HCT116 (cell line): ENCODE measurements around the gene NDUFS1. TPM values are rescaled to one million over a fixed set of nuclear protein-coding genes. Genes with fewer than 3 reads are reported as not detected.

Source experiments
- ATAC-seq: fragments of 200-7000 bp; cut with Tn5 transposase; 2 replicates; pipeline ENCODE4 v1.9.1; 2020; ENCODE audit warnings: mild to moderate bottlenecking, moderate library complexity
- BruUV-seq: library from RNA; stranded (reverse); fragments of 400-500 nt; replicated peaks from 2 replicates; lab custom pipeline; 2021; lab: Mats Ljungman, UMichigan
- CTCF ChIA-PET: fragments of 300-600 bp; sonication (Branson Sonifier 250); formaldehyde crosslinking; loops from one replicate; lab custom pipeline; 2021; ENCODE audit warnings: antibody characterized with exemption; lab: Charles Lee
- POLR2A ChIA-PET: fragments of 300-600, 350-600 bp; sonication (Branson Sonifier 250); formaldehyde crosslinking; loops from one replicate; lab custom pipeline; 2021; ENCODE audit warnings: antibody characterized with exemption; lab: Charles Lee
- RAD21 ChIA-PET, 2 experiments: fragments of 300-600 bp; sonication (Branson Sonifier 250); formaldehyde crosslinking; loops; one replicate each; lab custom pipeline; 2023; ENCODE audit warnings: low total read pairs in 2 of 2; ENCODE audit not compliant: uncharacterized antibody in 2 of 2, unreplicated experiment in 2 of 2, low non-redundant PET in 1 of 2; lab: Charles Lee
- DNase-seq: peaks from one replicate; pipeline ENCODE4 v3.0.0-alpha.2; 2010; ENCODE audit warnings: low read depth, low spot score
- H2AFZ ChIP-seq: fragments of 200-600 bp; shearing (Covaris generic), sonication (generic); 2 replicates; pipeline ENCODE4 v1.6.1; 2017; ENCODE audit warnings: low read depth, mixed run types, mixed read lengths, antibody characterized with exemption, low read length; ENCODE audit not compliant: poor library complexity, severe bottlenecking
- H3K27ac ChIP-seq: 2 replicates; pipeline ENCODE4 v1.5.1; 2012; ENCODE audit warnings: low read depth, low read length
- H3K27me3 ChIP-seq: fragments of 200-600 bp; sonication (generic); 2 replicates; pipeline ENCODE4 v1.6.1; 2016; ENCODE audit warnings: mixed run types, low read length, mixed read lengths; ENCODE audit not compliant: insufficient read depth
- H3K36me3 ChIP-seq, 2 experiments: fragments of 200-500 bp in 1 of 2; fragments of 200-600 bp in 1 of 2; sonication (Bioruptor generic) in 1 of 2; sonication (generic) in 1 of 2; 2 replicates each; pipeline versions ENCODE4 v1.5.1 to v1.6.1; 2014 to 2016; ENCODE audit warnings: low read length in 2 of 2, inconsistent platforms in 1 of 2, mixed read lengths in 1 of 2, mixed run types in 1 of 2; ENCODE audit not compliant: insufficient read depth in 2 of 2, control insufficient read depth in 1 of 2
- H3K4me1 ChIP-seq, 2 experiments: fragments of 200-600 bp in 1 of 2; sonication (generic) in 1 of 2; 2 replicates each; pipeline versions ENCODE4 v1.5.1 to v1.6.1; 2012 to 2017; ENCODE audit warnings: low read length in 2 of 2, inconsistent platforms in 1 of 2, mild to moderate bottlenecking in 1 of 2, mixed read lengths in 1 of 2, mixed run types in 1 of 2, moderate library complexity in 1 of 2; ENCODE audit not compliant: insufficient read depth in 2 of 2, control insufficient read depth in 1 of 2
- H3K4me2 ChIP-seq: fragments of 200-600 bp; sonication (generic); 2 replicates; pipeline ENCODE4 v1.6.1; 2017; ENCODE audit warnings: mixed run types, low read length, mixed read lengths
- H3K4me3 ChIP-seq, 2 experiments: fragments of 200-600 bp in 1 of 2; sonication (generic) in 1 of 2; replicated peaks in 1 of 2; 2 replicates each; pipeline ENCODE4 v1.5.1; 2011 to 2016; ENCODE audit warnings: low read length in 2 of 2, control low read depth in 1 of 2, low read depth in 1 of 2, mild to moderate bottlenecking in 1 of 2, mixed read lengths in 1 of 2, mixed run types in 1 of 2
- H3K79me2 ChIP-seq: fragments of 200-600 bp; sonication (generic); 2 replicates; pipeline ENCODE4 v1.6.1; 2017; ENCODE audit warnings: mild to moderate bottlenecking, mixed run types, low read length, moderate library complexity, mixed read lengths; ENCODE audit not compliant: insufficient read depth
- H3K9ac ChIP-seq: fragments of 200-600 bp; sonication (generic); 2 replicates; pipeline ENCODE4 v1.6.1; 2016; ENCODE audit warnings: low read length, mixed read lengths
- H3K9me2 ChIP-seq: fragments of 200-600 bp; sonication (generic), shearing (Covaris generic); 2 replicates; pipeline ENCODE4 v1.6.1; 2017; ENCODE audit warnings: mixed run types, mild to moderate bottlenecking, moderate library complexity; ENCODE audit not compliant: insufficient read depth
- H3K9me3 ChIP-seq, 2 experiments: fragments of 200-500 bp in 1 of 2; fragments of 200-600 bp in 1 of 2; sonication (Bioruptor generic) in 1 of 2; sonication (generic) in 1 of 2; 2 replicates each; pipeline ENCODE4 v1.6.1; 2014 to 2017; ENCODE audit warnings: low read length in 2 of 2, mixed read lengths in 2 of 2, inconsistent platforms in 1 of 2, low read depth in 1 of 2, mild to moderate bottlenecking in 1 of 2, mixed run types in 1 of 2, moderate library complexity in 1 of 2; ENCODE audit not compliant: control insufficient read depth in 1 of 2, insufficient read depth in 1 of 2
- H4K20me1 ChIP-seq: fragments of 200-600 bp; sonication (generic), shearing (Covaris generic); 2 replicates; pipeline ENCODE4 v1.6.1; 2017; ENCODE audit warnings: mixed run types, mild to moderate bottlenecking, moderate library complexity; ENCODE audit not compliant: insufficient read depth
- CBX3 ChIP-seq: IDR thresholded peaks from 2 replicates; pipeline ENCODE4 v1.6.1; 2012; ENCODE audit warnings: low read depth
- EGR1 ChIP-seq: IDR thresholded peaks from 2 replicates; pipeline ENCODE4 v1.6.1; 2012; ENCODE audit warnings: low read depth
- ELF1 ChIP-seq: IDR thresholded peaks from 2 replicates; pipeline ENCODE4 v1.6.1; 2012; ENCODE audit warnings: low read depth, borderline replicate concordance
- EZH2phosphoT487 ChIP-seq: fragments of 200-600 bp; IDR thresholded peaks from 2 replicates; pipeline ENCODE4 v1.6.1; 2018; ENCODE audit warnings: antibody characterized with exemption, borderline replicate concordance
- FOSL1 ChIP-seq: IDR thresholded peaks from 2 replicates; pipeline ENCODE4 v1.6.1; 2012; ENCODE audit warnings: low read depth
- JUND ChIP-seq: IDR thresholded peaks from 2 replicates; pipeline ENCODE4 v1.6.1; 2012
- POLR2A ChIP-seq: IDR thresholded peaks from 2 replicates; pipeline ENCODE4 v1.7.0; 2011; ENCODE audit warnings: borderline replicate concordance; ENCODE audit not compliant: insufficient read depth, insufficient read length; ENCODE audit errors: extremely low read depth
- POLR2AphosphoS5 ChIP-seq: IDR thresholded peaks from 2 replicates; pipeline ENCODE4 v1.6.1; 2011; ENCODE audit warnings: mild to moderate bottlenecking, low read depth, low read length, moderate library complexity
- RAD21 ChIP-seq: IDR thresholded peaks from 2 replicates; pipeline ENCODE4 v1.6.1; 2012; ENCODE audit warnings: low read depth, mild to moderate bottlenecking
- SIN3A ChIP-seq: IDR thresholded peaks from 2 replicates; pipeline ENCODE4 v1.6.1; 2012; ENCODE audit warnings: low read depth
- SP1 ChIP-seq: IDR thresholded peaks from 2 replicates; pipeline ENCODE4 v1.6.1; 2012; ENCODE audit warnings: low read depth
- SRF ChIP-seq: IDR thresholded peaks from 2 replicates; pipeline ENCODE4 v1.6.1; 2012; ENCODE audit warnings: low read depth
- TCF7L2 ChIP-seq: IDR thresholded peaks from 2 replicates; pipeline ENCODE4 v1.7.0; 2011; ENCODE audit warnings: borderline replicate concordance, inconsistent platforms; ENCODE audit not compliant: insufficient read depth, insufficient read length; ENCODE audit errors: extremely low read depth
- ZFX ChIP-seq: fragments of 450-650 bp; IDR thresholded peaks from 2 replicates; pipeline ENCODE4 v1.6.1; 2017
- ZNF274 ChIP-seq: fragments of 200-500 bp; sonication (Bioruptor generic); IDR thresholded peaks from 2 replicates; pipeline ENCODE4 v1.6.1; 2014; ENCODE audit warnings: mild to moderate bottlenecking, low read depth, low read length, inconsistent platforms
- intact Hi-C: fragments of 100-400 bp; cut with micrococcal nuclease; formaldehyde crosslinking; loops from 2 replicates; pipeline ENCODE4 v1.10.0; 2022
- total RNA-seq: library from RNA; stranded (reverse); gene quantifications from one replicate; pipeline ENCODE4 v1.2.1, GENCODE V29; 2021; ENCODE audit not compliant: unreplicated experiment
- TF ChIP-seq, protein P1 (sequence below), 3 experiments: fragments of 200-600 bp in 1 of 3; sonication (generic) in 1 of 3; IDR thresholded peaks in 2 of 3; conservative IDR thresholded peaks in 1 of 3; 2 replicates each; pipeline ENCODE4 v1.5.1; 2012 to 2017; ENCODE audit warnings: low read depth in 2 of 3, low read length in 2 of 3, antibody characterized with exemption in 1 of 3, borderline replicate concordance in 1 of 3, control low read depth in 1 of 3, mild to moderate bottlenecking in 1 of 3, mixed read lengths in 1 of 3, mixed run types in 1 of 3, moderate library complexity in 1 of 3; ENCODE audit not compliant: insufficient read depth in 1 of 3
- TF ChIP-seq, protein P2 (sequence below): IDR thresholded peaks from 2 replicates; pipeline ENCODE4 v1.6.1; 2012
- TF ChIP-seq, protein P3 (sequence below): IDR thresholded peaks from 2 replicates; pipeline ENCODE4 v1.6.1; 2011; ENCODE audit warnings: mild to moderate bottlenecking, low read length, moderate library complexity; ENCODE audit not compliant: insufficient replicate concordance; ENCODE audit errors: extremely low read depth

NDUFS1 gene
- total RNA-seq, 1 experiment from 2014 or later: 86.6 TPM

GRCh38 chr2:206095536-206096332, 63.5 kb downstream of the NDUFS1 start:
- no peaks in the 10 kb centered on the region; the same call in 1 of the 2 replicates for H4K20me1 ChIP-seq
- H2AFZ ChIP-seq: no peak overlapping the region
- intact Hi-C loops: no loop called here
- no peaks in the 10 kb centered on the region for H3K27me3 ChIP-seq
- H3K9ac ChIP-seq: no peak overlapping the region
- no peak overlapping the region for H3K4me2 ChIP-seq
- RAD21 ChIA-PET: no interaction called here
- no peaks in the 10 kb centered on the region for H3K9me2 ChIP-seq
- no peak for ATAC-seq
- no peak overlapping the region for H3K4me3 ChIP-seq
- CTCF ChIA-PET: no interaction called here
- BruUV-seq: no TSS peak
- no peaks in the 10 kb centered on the region for H3K9me3 ChIP-seq
- no peak overlapping the region for H3K27ac ChIP-seq
- DNase-seq: no peak
- no peaks in the 10 kb centered on the region for H3K36me3 ChIP-seq
- TF ChIP-seq ELF1: no peak
- TF ChIP-seq ZFX: no peak
- TF ChIP-seq SP1: no peak
- no peak for TF ChIP-seq POLR2A
- TF ChIP-seq POLR2AphosphoS5: no peak
- no peak for TF ChIP-seq SRF
- TF ChIP-seq, protein P1, sequence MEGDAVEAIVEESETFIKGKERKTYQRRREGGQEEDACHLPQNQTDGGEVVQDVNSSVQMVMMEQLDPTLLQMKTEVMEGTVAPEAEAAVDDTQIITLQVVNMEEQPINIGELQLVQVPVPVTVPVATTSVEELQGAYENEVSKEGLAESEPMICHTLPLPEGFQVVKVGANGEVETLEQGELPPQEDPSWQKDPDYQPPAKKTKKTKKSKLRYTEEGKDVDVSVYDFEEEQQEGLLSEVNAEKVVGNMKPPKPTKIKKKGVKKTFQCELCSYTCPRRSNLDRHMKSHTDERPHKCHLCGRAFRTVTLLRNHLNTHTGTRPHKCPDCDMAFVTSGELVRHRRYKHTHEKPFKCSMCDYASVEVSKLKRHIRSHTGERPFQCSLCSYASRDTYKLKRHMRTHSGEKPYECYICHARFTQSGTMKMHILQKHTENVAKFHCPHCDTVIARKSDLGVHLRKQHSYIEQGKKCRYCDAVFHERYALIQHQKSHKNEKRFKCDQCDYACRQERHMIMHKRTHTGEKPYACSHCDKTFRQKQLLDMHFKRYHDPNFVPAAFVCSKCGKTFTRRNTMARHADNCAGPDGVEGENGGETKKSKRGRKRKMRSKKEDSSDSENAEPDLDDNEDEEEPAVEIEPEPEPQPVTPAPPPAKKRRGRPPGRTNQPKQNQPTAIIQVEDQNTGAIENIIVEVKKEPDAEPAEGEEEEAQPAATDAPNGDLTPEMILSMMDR (IDR thresholded peaks at IDR 0.05 in 2 of 3, conservative IDR thresholded peaks at IDR 0.05 in 1 of 3; ENCODE audit: borderline replicate concordance in 1 of 3, insufficient read depth in 1 of 3, low read depth in 2 of 3, low read length in 2 of 3): no peak
- TF ChIP-seq SIN3A: no peak
- TF ChIP-seq CBX3: no peak
- TF ChIP-seq, protein P2, sequence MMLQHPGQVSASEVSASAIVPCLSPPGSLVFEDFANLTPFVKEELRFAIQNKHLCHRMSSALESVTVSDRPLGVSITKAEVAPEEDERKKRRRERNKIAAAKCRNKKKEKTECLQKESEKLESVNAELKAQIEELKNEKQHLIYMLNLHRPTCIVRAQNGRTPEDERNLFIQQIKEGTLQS: no peak
- TF ChIP-seq, protein P3, sequence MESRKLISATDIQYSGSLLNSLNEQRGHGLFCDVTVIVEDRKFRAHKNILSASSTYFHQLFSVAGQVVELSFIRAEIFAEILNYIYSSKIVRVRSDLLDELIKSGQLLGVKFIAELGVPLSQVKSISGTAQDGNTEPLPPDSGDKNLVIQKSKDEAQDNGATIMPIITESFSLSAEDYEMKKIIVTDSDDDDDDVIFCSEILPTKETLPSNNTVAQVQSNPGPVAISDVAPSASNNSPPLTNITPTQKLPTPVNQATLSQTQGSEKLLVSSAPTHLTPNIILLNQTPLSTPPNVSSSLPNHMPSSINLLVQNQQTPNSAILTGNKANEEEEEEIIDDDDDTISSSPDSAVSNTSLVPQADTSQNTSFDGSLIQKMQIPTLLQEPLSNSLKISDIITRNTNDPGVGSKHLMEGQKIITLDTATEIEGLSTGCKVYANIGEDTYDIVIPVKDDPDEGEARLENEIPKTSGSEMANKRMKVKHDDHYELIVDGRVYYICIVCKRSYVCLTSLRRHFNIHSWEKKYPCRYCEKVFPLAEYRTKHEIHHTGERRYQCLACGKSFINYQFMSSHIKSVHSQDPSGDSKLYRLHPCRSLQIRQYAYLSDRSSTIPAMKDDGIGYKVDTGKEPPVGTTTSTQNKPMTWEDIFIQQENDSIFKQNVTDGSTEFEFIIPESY: no peak
- TF ChIP-seq ZNF274: no peak
- no peak for TF ChIP-seq FOSL1
- TF ChIP-seq EGR1: no peak
- no peak for TF ChIP-seq JUND
- TF ChIP-seq RAD21: no peak
- no peak for TF ChIP-seq TCF7L2
- TF ChIP-seq EZH2phosphoT487: no peak
- H3K79me2 ChIP-seq: no peaks in the 10 kb centered on the region
- POLR2A ChIA-PET: interaction anchor here (1.2 kb wide), 1 partner anchor 64 kb away, joined by 3 read pairs; the partner anchor contains the start of genes EEF1B2 and NDUFS1
- peaks cover 3 to 4% of the 10 kb centered on the region in 2 experiments; a peak in 2 of 4 replicates for H3K4me1 ChIP-seq
